Testis (tissue), 2 donors: ENCODE data around the gene RPL36.
"Not testable (repeated sequence)": the region's sequence is repeated elsewhere in the genome, so short reads cannot be mapped to it uniquely, and the experiment has no call there.

ENCODE experiments used
- POLR2A ChIP-seq: fragments of 450-650 bp; IDR thresholded peaks from one replicate; pipeline ENCODE4 v1.6.1; 2017; ENCODE audit warnings: antibody characterized with exemption, mild to moderate bottlenecking, moderate library complexity
- TF ChIP-seq, protein P1 (sequence below), 3 experiments: fragments of 450-650 bp in 2 of 3; fragments of 200-600 bp in 1 of 3; sonication (generic) in 1 of 3; IDR thresholded peaks; one replicate each; pipeline ENCODE4 v1.5.1; 2016 to 2019; ENCODE audit warnings: antibody characterized with exemption in 3 of 3, mild to moderate bottlenecking in 2 of 3, moderate library complexity in 1 of 3

DNA sequence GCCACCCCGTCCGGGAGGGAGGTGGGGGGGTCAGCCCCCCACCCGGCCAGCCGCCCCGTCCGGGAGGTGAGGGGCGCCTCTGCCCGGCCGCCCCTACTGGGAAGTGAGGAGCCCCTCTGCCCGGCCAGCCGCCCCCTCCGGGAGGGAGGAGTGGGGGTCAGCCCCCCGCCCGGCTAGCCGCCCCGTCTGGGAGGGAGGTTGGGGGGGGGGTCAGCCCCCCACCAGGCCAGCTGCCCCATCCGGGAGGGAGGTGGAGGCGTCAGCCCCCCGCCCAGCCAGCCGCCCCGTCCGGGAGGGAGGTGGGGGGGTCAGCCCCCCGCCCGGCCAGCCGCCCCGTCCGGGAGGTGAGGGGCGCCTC, 11.9 kb downstream of the RPL36 start:
- TF ChIP-seq, protein P1, sequence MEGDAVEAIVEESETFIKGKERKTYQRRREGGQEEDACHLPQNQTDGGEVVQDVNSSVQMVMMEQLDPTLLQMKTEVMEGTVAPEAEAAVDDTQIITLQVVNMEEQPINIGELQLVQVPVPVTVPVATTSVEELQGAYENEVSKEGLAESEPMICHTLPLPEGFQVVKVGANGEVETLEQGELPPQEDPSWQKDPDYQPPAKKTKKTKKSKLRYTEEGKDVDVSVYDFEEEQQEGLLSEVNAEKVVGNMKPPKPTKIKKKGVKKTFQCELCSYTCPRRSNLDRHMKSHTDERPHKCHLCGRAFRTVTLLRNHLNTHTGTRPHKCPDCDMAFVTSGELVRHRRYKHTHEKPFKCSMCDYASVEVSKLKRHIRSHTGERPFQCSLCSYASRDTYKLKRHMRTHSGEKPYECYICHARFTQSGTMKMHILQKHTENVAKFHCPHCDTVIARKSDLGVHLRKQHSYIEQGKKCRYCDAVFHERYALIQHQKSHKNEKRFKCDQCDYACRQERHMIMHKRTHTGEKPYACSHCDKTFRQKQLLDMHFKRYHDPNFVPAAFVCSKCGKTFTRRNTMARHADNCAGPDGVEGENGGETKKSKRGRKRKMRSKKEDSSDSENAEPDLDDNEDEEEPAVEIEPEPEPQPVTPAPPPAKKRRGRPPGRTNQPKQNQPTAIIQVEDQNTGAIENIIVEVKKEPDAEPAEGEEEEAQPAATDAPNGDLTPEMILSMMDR (IDR thresholded peaks at IDR 0.05), result not testable (repeated sequence)
- TF ChIP-seq POLR2A, result not testable (repeated sequence)
